GM12875 (cell line): ENCODE results near the gene GPC5.

Source experiments
- H3K4me3 ChIP-seq: one replicate; pipeline ENCODE4 v1.5.1; 2011; ENCODE audit warnings: low read depth, low read length, control low read depth
- TF ChIP-seq, protein P1 (sequence below): IDR thresholded peaks from 2 replicates; pipeline ENCODE4 v1.5.1; 2011; ENCODE audit warnings: low read depth, mild to moderate bottlenecking, control low read depth, inconsistent platforms, low read length, moderate library complexity, borderline replicate concordance; ENCODE audit not compliant: insufficient read depth

GPC5 gene

GRCh38 chr13:92721620-92722019 lies 1323.2 kb downstream of the GPC5 start:
- TF ChIP-seq, protein P1, sequence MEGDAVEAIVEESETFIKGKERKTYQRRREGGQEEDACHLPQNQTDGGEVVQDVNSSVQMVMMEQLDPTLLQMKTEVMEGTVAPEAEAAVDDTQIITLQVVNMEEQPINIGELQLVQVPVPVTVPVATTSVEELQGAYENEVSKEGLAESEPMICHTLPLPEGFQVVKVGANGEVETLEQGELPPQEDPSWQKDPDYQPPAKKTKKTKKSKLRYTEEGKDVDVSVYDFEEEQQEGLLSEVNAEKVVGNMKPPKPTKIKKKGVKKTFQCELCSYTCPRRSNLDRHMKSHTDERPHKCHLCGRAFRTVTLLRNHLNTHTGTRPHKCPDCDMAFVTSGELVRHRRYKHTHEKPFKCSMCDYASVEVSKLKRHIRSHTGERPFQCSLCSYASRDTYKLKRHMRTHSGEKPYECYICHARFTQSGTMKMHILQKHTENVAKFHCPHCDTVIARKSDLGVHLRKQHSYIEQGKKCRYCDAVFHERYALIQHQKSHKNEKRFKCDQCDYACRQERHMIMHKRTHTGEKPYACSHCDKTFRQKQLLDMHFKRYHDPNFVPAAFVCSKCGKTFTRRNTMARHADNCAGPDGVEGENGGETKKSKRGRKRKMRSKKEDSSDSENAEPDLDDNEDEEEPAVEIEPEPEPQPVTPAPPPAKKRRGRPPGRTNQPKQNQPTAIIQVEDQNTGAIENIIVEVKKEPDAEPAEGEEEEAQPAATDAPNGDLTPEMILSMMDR, result no peak
- no peak overlapping the region for H3K4me3 ChIP-seq

GRCh38 chr13:92727118-92727517 lies 1328.7 kb downstream of the GPC5 start:
- TF ChIP-seq, protein P1, result no peak
- no peak overlapping the region for H3K4me3 ChIP-seq

GRCh38 chr13:92734068-92734467 lies 1335.6 kb downstream of the GPC5 start:
- H3K4me3 ChIP-seq, result no peak overlapping the region
- TF ChIP-seq, protein P1, result no peak

GRCh38 chr13:92734545-92734944 lies 1336.1 kb downstream of the GPC5 start:
- H3K4me3 ChIP-seq, result no peak overlapping the region
- TF ChIP-seq, protein P1, result no peak

DNA sequence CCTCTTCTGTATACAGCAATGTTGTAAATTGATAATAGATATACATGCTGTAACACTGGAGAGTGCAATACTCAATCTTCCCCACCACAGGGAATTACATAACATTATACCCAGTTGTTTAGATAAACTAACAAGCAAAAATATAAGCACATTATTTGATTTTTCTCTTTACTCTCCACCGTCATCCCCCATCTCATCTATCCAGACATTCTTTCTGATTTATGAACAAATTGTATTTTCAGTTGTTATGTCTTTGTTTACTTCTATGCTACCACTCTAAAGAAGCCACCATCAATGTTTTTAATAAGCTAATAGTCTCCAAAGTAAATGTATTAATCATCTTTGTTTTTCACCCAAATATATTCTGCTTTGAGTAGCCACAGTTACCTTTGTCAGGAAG lies 1337.5 kb downstream of the GPC5 start:
- TF ChIP-seq, protein P1, result no peak
- H3K4me3 ChIP-seq, result no peak overlapping the region

GRCh38 chr13:92739306-92739818 lies 1340.9 kb downstream of the GPC5 start:
- TF ChIP-seq, protein P1, result no peak
- H3K4me3 ChIP-seq, result no peak overlapping the region

- TF ChIP-seq, protein P1, result no peak
- H3K4me3 ChIP-seq, result no peak overlapping the region
These were observed 1345.6 kb downstream of the GPC5 start for GRCh38 chr13:92743992-92744391.
